Measurements from ENCODE around the gene CRIP1. TPM values are rescaled to one million over a fixed set of nuclear protein-coding genes. Genes with fewer than 3 reads are reported as not detected.

CRIP1 gene
- total RNA-seq, 1 donor from 2014 or later, result 5.1 TPM

DNA sequence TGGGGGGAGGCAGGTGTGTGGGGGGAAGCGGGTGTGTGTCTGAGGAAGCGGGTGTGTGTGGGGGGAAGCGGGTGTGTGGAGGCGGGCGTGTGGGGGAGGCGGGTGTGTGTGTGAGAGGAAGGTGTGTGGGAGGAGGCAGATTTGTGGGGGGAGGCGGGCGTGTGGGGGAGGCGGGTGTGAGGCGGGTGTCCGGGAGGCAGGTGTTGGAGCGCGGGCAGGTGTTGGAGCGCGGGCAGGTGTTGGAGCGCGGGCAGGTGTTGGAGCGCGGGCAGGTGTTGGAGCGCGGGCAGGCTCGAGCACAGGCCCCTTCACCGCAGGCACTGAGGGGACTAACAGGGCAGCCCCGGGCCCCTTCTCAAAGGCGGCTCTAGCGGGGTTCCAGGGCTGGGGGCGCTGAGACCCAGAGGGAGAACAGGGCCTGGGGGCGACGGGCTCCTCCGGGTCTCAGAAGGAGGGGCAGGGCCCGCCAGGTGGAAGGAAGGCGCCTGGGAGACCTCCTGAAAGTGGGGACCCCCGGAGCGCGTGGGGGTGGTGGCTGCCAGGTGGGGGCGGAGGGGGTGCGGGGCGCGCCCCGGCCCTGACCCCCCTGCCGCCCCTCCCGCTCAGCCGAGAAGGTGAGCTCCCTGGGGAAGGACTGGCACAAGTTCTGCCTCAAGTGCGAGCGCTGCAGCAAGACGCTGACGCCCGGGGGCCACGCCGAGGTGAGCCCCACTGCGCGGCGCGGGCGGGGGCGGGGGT, 8.9 kb upstream of the CRIP1 start:
- no peaks in the 10 kb centered on the region for H3K9me3 Mint-ChIP-seq (ENCODE audit: low read depth)
- H3K27ac Mint-ChIP-seq, result no peak overlapping the region
- TF ChIP-seq, protein P1, sequence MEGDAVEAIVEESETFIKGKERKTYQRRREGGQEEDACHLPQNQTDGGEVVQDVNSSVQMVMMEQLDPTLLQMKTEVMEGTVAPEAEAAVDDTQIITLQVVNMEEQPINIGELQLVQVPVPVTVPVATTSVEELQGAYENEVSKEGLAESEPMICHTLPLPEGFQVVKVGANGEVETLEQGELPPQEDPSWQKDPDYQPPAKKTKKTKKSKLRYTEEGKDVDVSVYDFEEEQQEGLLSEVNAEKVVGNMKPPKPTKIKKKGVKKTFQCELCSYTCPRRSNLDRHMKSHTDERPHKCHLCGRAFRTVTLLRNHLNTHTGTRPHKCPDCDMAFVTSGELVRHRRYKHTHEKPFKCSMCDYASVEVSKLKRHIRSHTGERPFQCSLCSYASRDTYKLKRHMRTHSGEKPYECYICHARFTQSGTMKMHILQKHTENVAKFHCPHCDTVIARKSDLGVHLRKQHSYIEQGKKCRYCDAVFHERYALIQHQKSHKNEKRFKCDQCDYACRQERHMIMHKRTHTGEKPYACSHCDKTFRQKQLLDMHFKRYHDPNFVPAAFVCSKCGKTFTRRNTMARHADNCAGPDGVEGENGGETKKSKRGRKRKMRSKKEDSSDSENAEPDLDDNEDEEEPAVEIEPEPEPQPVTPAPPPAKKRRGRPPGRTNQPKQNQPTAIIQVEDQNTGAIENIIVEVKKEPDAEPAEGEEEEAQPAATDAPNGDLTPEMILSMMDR (IDR thresholded peaks at IDR 0.05; ENCODE audit: unreplicated experiment), result no peak
- peaks cover 11% of the 10 kb centered on the region for H3K4me1 Mint-ChIP-seq (ENCODE audit: low read depth)
- no peak for DNase-seq (ENCODE audit: low spot score, unreplicated experiment)
- peaks cover 3% of the 10 kb centered on the region for H3K36me3 Mint-ChIP-seq (ENCODE audit: insufficient read depth)
- H3K4me3 Mint-ChIP-seq (ENCODE audit: low read depth), result no peak overlapping the region
- H3K27me3 Mint-ChIP-seq, result peaks cover 26% of the 10 kb centered on the region

DNA sequence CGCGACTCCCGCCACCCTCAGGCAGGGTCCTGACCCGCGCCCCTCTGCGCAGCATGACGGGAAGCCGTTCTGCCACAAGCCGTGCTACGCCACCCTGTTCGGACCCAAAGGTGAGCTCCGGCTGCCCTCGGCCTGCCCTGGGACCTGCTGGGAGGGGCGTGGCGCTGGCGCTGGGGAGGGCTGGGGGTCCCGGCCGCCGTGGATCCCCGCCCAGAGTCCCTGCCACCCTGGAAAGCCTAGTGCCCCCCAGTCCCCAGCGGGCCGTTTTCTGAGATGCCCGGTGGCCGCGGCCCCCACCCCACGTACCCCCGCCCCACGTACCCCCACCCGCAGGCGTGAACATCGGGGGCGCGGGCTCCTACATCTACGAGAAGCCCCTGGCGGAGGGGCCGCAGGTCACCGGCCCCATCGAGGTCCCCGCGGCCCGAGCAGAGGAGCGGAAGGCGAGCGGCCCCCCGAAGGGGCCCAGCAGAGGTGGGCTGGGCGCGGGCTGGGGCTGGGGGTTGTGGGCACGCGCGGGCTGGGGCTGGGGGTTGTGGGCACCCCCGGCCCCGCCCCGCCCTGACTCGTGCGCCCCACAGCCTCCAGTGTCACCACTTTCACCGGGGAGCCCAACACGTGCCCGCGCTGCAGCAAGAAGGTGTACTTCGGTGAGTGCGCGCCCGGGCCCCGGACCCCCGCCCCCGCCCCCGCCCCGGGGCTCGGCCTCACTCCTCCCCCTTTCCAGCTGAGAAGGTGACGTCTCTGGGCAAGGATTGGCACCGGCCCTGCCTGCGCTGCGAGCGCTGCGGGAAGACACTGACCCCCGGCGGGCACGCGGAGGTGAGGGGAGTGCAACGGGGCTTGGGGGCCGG, 8.1 kb upstream of the CRIP1 start:
- H3K4me1 Mint-ChIP-seq (ENCODE audit: low read depth), result peaks cover 11% of the 10 kb centered on the region
- no peaks in the 10 kb centered on the region for H3K9me3 Mint-ChIP-seq (ENCODE audit: low read depth)
- H3K36me3 Mint-ChIP-seq (ENCODE audit: insufficient read depth), result peaks cover 3% of the 10 kb centered on the region
- no peak overlapping the region for H3K27ac Mint-ChIP-seq
- TF ChIP-seq, protein P1 (IDR thresholded peaks at IDR 0.05; ENCODE audit: unreplicated experiment), result no peak
- no peak for DNase-seq (ENCODE audit: low spot score, unreplicated experiment)
- H3K27me3 Mint-ChIP-seq, result peaks cover 26% of the 10 kb centered on the region
- H3K4me3 Mint-ChIP-seq (ENCODE audit: low read depth), result no peak overlapping the region

DNA sequence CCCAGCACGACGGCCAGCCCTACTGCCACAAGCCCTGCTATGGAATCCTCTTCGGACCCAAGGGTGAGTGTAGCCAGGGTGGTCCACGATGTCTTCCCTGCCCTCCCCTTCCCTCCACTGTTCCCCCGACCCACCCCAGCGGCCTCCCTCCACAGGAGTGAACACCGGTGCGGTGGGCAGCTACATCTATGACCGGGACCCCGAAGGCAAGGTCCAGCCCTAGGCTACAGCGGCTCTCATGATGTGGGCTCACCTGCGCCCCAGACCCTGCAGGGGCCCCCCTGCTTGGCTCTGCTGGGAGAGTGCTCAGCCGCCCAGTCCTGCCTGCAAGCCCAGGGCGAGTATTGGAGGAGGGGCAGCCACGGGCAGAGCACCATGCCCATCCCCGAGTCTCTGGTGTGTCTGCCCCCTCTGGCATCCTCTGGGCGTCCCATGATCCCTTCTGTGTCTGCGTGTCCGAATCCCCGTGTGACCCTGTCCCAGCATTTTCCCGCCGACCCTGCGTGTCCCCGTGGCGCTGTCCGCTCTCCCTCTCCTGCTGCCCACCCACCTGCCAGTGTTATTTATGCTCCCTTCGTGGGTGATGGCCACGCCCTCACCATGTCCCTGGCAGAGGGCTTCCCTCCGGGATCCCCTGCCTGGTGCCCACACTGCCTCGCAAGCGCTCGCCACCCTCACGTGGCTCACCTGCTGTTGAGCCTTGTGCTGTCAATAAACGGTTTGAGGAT, 7.1 kb upstream of the CRIP1 start:
- H3K4me1 Mint-ChIP-seq (ENCODE audit: low read depth), result peaks cover 11% of the 10 kb centered on the region
- peaks cover 31% of the 10 kb centered on the region for H3K27me3 Mint-ChIP-seq
- no peak overlapping the region for H3K27ac Mint-ChIP-seq
- no peak overlapping the region for H3K4me3 Mint-ChIP-seq (ENCODE audit: low read depth)
- no peaks in the 10 kb centered on the region for H3K9me3 Mint-ChIP-seq (ENCODE audit: low read depth)
- DNase-seq (ENCODE audit: low spot score, unreplicated experiment), result no peak
- peaks cover 3% of the 10 kb centered on the region for H3K36me3 Mint-ChIP-seq (ENCODE audit: insufficient read depth)
- TF ChIP-seq, protein P1 (IDR thresholded peaks at IDR 0.05; ENCODE audit: unreplicated experiment), result no peak

DNA sequence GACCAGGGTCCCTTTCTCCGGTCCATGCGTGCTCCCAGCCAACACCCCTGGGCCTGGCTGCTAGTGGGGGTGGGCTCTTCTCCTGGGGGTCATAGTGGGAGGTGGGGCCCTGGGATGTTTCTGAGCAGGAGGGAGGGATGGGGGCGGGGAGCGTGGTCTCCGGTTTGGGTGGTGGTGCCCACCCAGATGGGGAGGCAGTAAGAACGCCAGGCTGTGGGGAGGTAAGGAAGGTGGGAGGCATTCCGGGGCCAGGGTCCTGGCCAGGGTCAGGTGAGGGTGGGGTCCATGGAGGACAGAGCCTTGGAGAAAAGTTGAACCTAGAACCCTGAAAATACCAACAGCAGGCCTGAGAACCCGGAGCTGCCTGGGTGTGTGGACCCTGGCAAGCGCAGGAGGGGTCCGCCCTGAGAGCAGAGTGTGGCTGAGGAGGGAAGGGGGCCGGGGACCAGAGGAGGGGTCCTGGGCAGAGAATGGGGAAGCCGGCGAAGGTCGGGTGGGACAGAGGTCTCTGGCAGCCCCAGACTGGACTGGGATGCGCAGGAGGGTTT, 6.4 kb upstream of the CRIP1 start:
- TF ChIP-seq, protein P1 (IDR thresholded peaks at IDR 0.05; ENCODE audit: unreplicated experiment), result no peak
- no peak for DNase-seq (ENCODE audit: low spot score, unreplicated experiment)
- Mint-ChIP-seq H3K27me3 (peaks cover 32% of the 10 kb centered on the region), H3K4me3 (ENCODE audit: low read depth) (no peak overlapping the region), H3K9me3 (ENCODE audit: low read depth) (no peaks in the 10 kb centered on the region), H3K36me3 (ENCODE audit: insufficient read depth) (peaks cover 3% of the 10 kb centered on the region), H3K27ac (no peak overlapping the region), H3K4me1 (ENCODE audit: low read depth) (peaks cover 11% of the 10 kb centered on the region)

Measured in progenitor cell of endocrine pancreas (in vitro differentiated cells).